ENCODE data around the gene COPG1. TPM values are rescaled to one million over a fixed set of nuclear protein-coding genes. Genes with fewer than 3 reads are reported as not detected.
"Not testable (repeated sequence)": the region's sequence is repeated elsewhere in the genome, so short reads cannot be mapped to it uniquely, and the experiment has no call there.

The COPG1 gene
- total RNA-seq, 1 donor from 2014 or later, result 65.4 TPM

- Histone ChIP-seq H3F3A (ENCODE audit: low read depth) (no peaks in the 10 kb centered on the region), H3K4me2 (no peak overlapping the region), H3K36me3 (no peaks in the 10 kb centered on the region), H4K20me1 (ENCODE audit: low read depth) (no peaks in the 10 kb centered on the region), H3K9ac (no peak overlapping the region), H3K79me2 (ENCODE audit: low read depth) (no peaks in the 10 kb centered on the region), H2AFZ (replicated peaks) (no peak overlapping the region), H3K4me1 (no peaks in the 10 kb centered on the region), H3K27me3 (no peaks in the 10 kb centered on the region), H3K27ac (no peak overlapping the region), H3K4me3 (no peak overlapping the region), H3K9me3 (ENCODE audit: low read depth) (no peaks in the 10 kb centered on the region)
- no peak overlapping the region for H3K4me3 Mint-ChIP-seq
- DNase-seq (ENCODE audit: low spot score), result no peak
- H3K36me3 Mint-ChIP-seq, result peaks cover 25% of the 10 kb centered on the region
- no peak for TF ChIP-seq EZH2 (IDR thresholded peaks at IDR 0.05)
- H3K27ac Mint-ChIP-seq, result no peak overlapping the region
- no peaks in the 10 kb centered on the region for H3K9me3 Mint-ChIP-seq
- no peaks in the 10 kb centered on the region for H3K27me3 Mint-ChIP-seq (ENCODE audit: insufficient read depth, low read depth)
- H3K4me1 Mint-ChIP-seq, result no peaks in the 10 kb centered on the region
These were observed 12.5 kb downstream of the COPG1 start for GRCh38 chr3:129261894-129262293.

- H3K27ac Mint-ChIP-seq, result no peak overlapping the region
- no peak overlapping the region for H3K4me3 ChIP-seq
These were observed 13.9 kb downstream of the COPG1 start for GRCh38 chr3:129263161-129263910.

GRCh38 chr3:129264994-129265393 lies 15.6 kb downstream of the COPG1 start:
- H3K4me3 Mint-ChIP-seq; H2AFZ ChIP-seq (replicated peaks); H3K27ac ChIP-seq; H4K20me1 ChIP-seq (ENCODE audit: low read depth); H3K9ac ChIP-seq; H3K27ac Mint-ChIP-seq; H3K9me3 ChIP-seq (ENCODE audit: low read depth); H3K27me3 Mint-ChIP-seq (ENCODE audit: insufficient read depth, low read depth); H3K36me3 ChIP-seq; H3K4me3 ChIP-seq; DNase-seq (ENCODE audit: low spot score); H3F3A ChIP-seq (ENCODE audit: low read depth); H3K79me2 ChIP-seq (ENCODE audit: low read depth); H3K9me3 Mint-ChIP-seq; H3K4me2 ChIP-seq; H3K4me1 Mint-ChIP-seq; H3K4me1 ChIP-seq; H3K27me3 ChIP-seq: not testable (repeated sequence)
- H3K36me3 Mint-ChIP-seq, result peaks cover 34% of the 10 kb centered on the region

More at GRCh38 chr3:129263161-129263910, 13.9 kb downstream of the COPG1 start:
- Mint-ChIP-seq H3K9me3 (no peaks in the 10 kb centered on the region), H3K4me3 (no peak overlapping the region), H3K27me3 (ENCODE audit: insufficient read depth, low read depth) (no peaks in the 10 kb centered on the region), H3K36me3 (peaks cover 28% of the 10 kb centered on the region), H3K4me1 (no peaks in the 10 kb centered on the region)
- Histone ChIP-seq H3K27ac (no peak overlapping the region), H3K27me3 (no peaks in the 10 kb centered on the region), H3K79me2 (ENCODE audit: low read depth) (no peaks in the 10 kb centered on the region), H2AFZ (replicated peaks) (no peak overlapping the region), H4K20me1 (ENCODE audit: low read depth) (no peaks in the 10 kb centered on the region), H3K9me3 (ENCODE audit: low read depth) (no peaks in the 10 kb centered on the region), H3K36me3 (no peaks in the 10 kb centered on the region), H3K9ac (no peak overlapping the region), H3K4me1 (no peaks in the 10 kb centered on the region), H3K4me2 (no peak overlapping the region), H3F3A (ENCODE audit: low read depth) (no peaks in the 10 kb centered on the region)
- no peak for DNase-seq (ENCODE audit: low spot score)
- no peak for TF ChIP-seq EZH2 (IDR thresholded peaks at IDR 0.05)
- TF ChIP-seq EZH2phosphoT487 (IDR thresholded peaks at IDR 0.05), result no peak
- TF ChIP-seq CTCF (IDR thresholded peaks at IDR 0.05), result no peak

- TF ChIP-seq EZH2phosphoT487 (IDR thresholded peaks at IDR 0.05), result no peak
- no peaks in the 10 kb centered on the region for H3K36me3 ChIP-seq
- H3K9ac ChIP-seq, result no peak overlapping the region
- peaks cover 2% of the 10 kb centered on the region for H3K27me3 Mint-ChIP-seq (ENCODE audit: insufficient read depth, low read depth)
- no peak overlapping the region for H3K4me2 ChIP-seq
- no peak overlapping the region for H2AFZ ChIP-seq (replicated peaks)
- H3K27ac ChIP-seq, result no peak overlapping the region
- no peaks in the 10 kb centered on the region for H3K9me3 Mint-ChIP-seq
- no peak overlapping the region for H3K4me3 ChIP-seq
- peaks cover 41% of the 10 kb centered on the region for H3K36me3 Mint-ChIP-seq
- H3K79me2 ChIP-seq (ENCODE audit: low read depth), result no peaks in the 10 kb centered on the region
- H3F3A ChIP-seq (ENCODE audit: low read depth), result no peaks in the 10 kb centered on the region
- no peaks in the 10 kb centered on the region for H3K4me1 Mint-ChIP-seq
- H3K27me3 ChIP-seq, result no peaks in the 10 kb centered on the region
- H3K4me3 Mint-ChIP-seq, result no peak overlapping the region
- no peaks in the 10 kb centered on the region for H3K4me1 ChIP-seq
- H3K27ac Mint-ChIP-seq, result no peak overlapping the region
- H3K9me3 ChIP-seq (ENCODE audit: low read depth), result no peaks in the 10 kb centered on the region
- no peaks in the 10 kb centered on the region for H4K20me1 ChIP-seq (ENCODE audit: low read depth)
- DNase-seq (ENCODE audit: low spot score), result no peak
These were observed 17.2 kb downstream of the COPG1 start for GRCh38 chr3:129266651-129267050.

- H3K27ac ChIP-seq, result no peak overlapping the region
- no peak overlapping the region for H3K4me3 ChIP-seq
- no peaks in the 10 kb centered on the region for H3K27me3 ChIP-seq
- no peak overlapping the region for H2AFZ ChIP-seq (replicated peaks)
- peaks cover 34% of the 10 kb centered on the region for H3K36me3 Mint-ChIP-seq
- TF ChIP-seq EZH2 (IDR thresholded peaks at IDR 0.05), result no peak
- H3F3A ChIP-seq (ENCODE audit: low read depth), result no peaks in the 10 kb centered on the region
- no peaks in the 10 kb centered on the region for H3K9me3 Mint-ChIP-seq
- peaks cover 3% of the 10 kb centered on the region for H3K36me3 ChIP-seq
- no peak overlapping the region for H3K4me2 ChIP-seq
- peaks cover 2% of the 10 kb centered on the region for H3K27me3 Mint-ChIP-seq (ENCODE audit: insufficient read depth, low read depth)
- no peak overlapping the region for H3K4me3 Mint-ChIP-seq
- H3K79me2 ChIP-seq (ENCODE audit: low read depth), result no peaks in the 10 kb centered on the region
- no peak overlapping the region for H3K9ac ChIP-seq
- H3K9me3 ChIP-seq (ENCODE audit: low read depth), result no peaks in the 10 kb centered on the region
- no peak overlapping the region for H3K27ac Mint-ChIP-seq
- H4K20me1 ChIP-seq (ENCODE audit: low read depth), result no peaks in the 10 kb centered on the region
- no peak for DNase-seq (ENCODE audit: low spot score)
- H3K4me1 ChIP-seq, result no peaks in the 10 kb centered on the region
- H3K4me1 Mint-ChIP-seq, result no peaks in the 10 kb centered on the region
These were observed 19.0 kb downstream of the COPG1 start for GRCh38 chr3:129268396-129268795.

Measured in neural progenitor cell (in vitro differentiated cells).